NT2/D1 (cell line): Measurements from ENCODE around the gene PML.

Experiments
- YY1 ChIP-seq: IDR thresholded peaks from 2 replicates; pipeline ENCODE4 v1.6.1; 2011; ENCODE audit not compliant: insufficient read length, insufficient read depth
- ZNF274 ChIP-seq: IDR thresholded peaks from 2 replicates; pipeline ENCODE4 v1.6.1; 2011; ENCODE audit warnings: mild to moderate bottlenecking, low read depth, low read length

DNA sequence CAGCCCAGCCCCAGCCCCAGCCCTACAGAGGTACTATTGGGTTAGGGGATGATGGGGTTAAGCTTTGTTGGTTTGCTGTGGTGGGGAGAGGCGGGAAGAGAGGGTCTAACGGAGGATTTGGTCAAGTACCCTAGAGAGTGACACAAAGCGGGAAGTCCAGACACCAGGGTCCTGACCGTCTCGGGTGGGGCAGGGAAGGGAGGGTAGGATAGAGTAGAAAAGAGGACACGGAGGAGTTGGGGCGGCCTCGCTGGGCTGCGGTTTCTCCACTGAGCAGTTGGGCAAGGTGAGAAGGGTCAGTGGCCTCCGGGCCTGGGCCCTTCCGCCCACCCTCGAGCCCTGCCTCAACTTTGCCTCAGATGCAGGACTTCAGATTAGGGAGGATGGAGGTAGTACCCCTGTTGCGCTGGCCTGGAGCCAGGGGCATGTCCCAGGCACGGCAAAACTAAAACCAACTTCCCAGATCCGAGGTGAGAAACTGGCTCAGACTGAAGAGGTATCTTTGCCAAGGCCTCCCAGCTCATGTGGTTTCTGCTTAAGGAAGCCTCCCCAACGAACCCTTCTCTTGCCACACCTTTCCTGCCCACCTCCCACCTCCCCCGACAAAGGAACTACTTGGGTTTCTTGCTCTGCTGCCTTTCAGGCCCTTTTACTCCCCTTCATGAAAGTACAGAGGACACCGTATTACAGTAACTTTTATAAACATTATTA, 551 bp downstream of the PML start:
- TF ChIP-seq YY1 (no peak), ZNF274 (no peak)
